Pancreas (tissue), 10 donors: ENCODE data around the gene NBL1. TPM values are rescaled to one million over a fixed set of nuclear protein-coding genes. Genes with fewer than 3 reads are reported as not detected.

Experiments used
- ATAC-seq, 4 donors: fragments of 200-7000 bp; cut with Tn5 transposase; one replicate each; pipeline versions ENCODE4 v1.8.0 to v1.9.1; 2020; ENCODE audit warnings: mild to moderate bottlenecking in 4 of 4, moderate library complexity in 4 of 4
- DNase-seq, 6 donors: peaks; one replicate each; pipeline ENCODE4 v3.0.0-alpha.2; 2020
- FAIRE-seq: peaks from 2 replicates; lab custom pipeline; 2012; peaks lifted over from hg19 to GRCh38; lab: Jason Lieb, UNC
- H3K27ac ChIP-seq, 4 donors: fragments of 200-600 bp; sonication (generic); 1 replicate in 3 of 4; 2 replicates in 1 of 4; pipeline versions ENCODE4 v1.5.0 to v1.8.0; 2020
- H3K27me3 ChIP-seq, 4 donors: fragments of 200-600 bp; one replicate each; pipeline ENCODE4 v1.8.0; 2021
- H3K36me3 ChIP-seq, 3 donors: fragments of 200-600 bp; sonication (generic) in 1 of 3; one replicate each; pipeline versions ENCODE4 v1.5.0 to v1.8.0; 2020 to 2021
- H3K4me1 ChIP-seq, 3 donors: fragments of 200-600 bp; one replicate each; pipeline ENCODE4 v1.8.0; 2021
- H3K4me3 ChIP-seq, 4 donors: fragments of 200-600 bp; sonication (generic) in 2 of 4; one replicate each; pipeline versions ENCODE4 v1.5.0 to v1.8.0; 2020 to 2021
- H3K9me3 ChIP-seq, 4 donors: fragments of 200-600 bp; one replicate each; pipeline ENCODE4 v1.8.0; 2021
- WGBS, 2 donors: extraction: QIAGEN DNeasy Blood & Tissue Kit; methylation state at CpG; one replicate each; pipeline ENCODE4 v1.1.7; 2013; 5-methylcytosine and 5-hydroxymethylcytosine counted together
- intact Hi-C, 3 donors: fragments of 100-400 bp; cut with DNase I; formaldehyde crosslinking; loops; one replicate each; pipeline versions ENCODE4 v1.11.1 to v1.14.2; 2022
- polyA plus RNA-seq, 2 donors: library from polyadenylated mRNA; stranded (reverse); fragments of 200-250 nt; gene quantifications; one replicate each; pipeline ENCODE4 v1.2.3, GENCODE V29; 2013
- total RNA-seq, 6 donors: library from RNA; stranded (reverse); fragmentation: NEBNext Ultra II Directional in 4 of 6; extraction: Animal tissue kit (Norgen Biotek cat#: 25700) in 4 of 6; gene quantifications; one replicate each; pipeline versions ENCODE4 v1.2.1 to v1.2.4, GENCODE V29; 2021 to 2023
- TF ChIP-seq, protein P1 (sequence below), 4 donors: fragments of 200-600 bp; sonication (generic) in 3 of 4; IDR thresholded peaks; one replicate each; pipeline versions ENCODE4 v1.5.0 to v1.8.0; 2021; ENCODE audit warnings: antibody characterized with exemption in 4 of 4
- donor health status: healthy with polysubstance abuse.
- donor health status: DM: no; HTN: no; CAD: no; lungs with moderate emphysema.
- donor health status: DM: no; HTN: no; CAD: no.
- donor health status: control.
- donor health status: control.
- donor health status: Bipolar disorder and iron deficiency.
- donor health status: DM: yes; HTN: yes; CAD: no.
- donor health status: DM: no; HTN: no; CAD: no.
- donor health status: DM: no; HTN: no; CAD: no.
- donor health status: DM: yes; HTN: yes; CAD: no.

NBL1 gene
- total and polyA plus RNA-seq, 8 donors, result 5.8 to 45.6 (median 22.6) TPM

- FAIRE-seq, result no peak
- intact Hi-C loops, result no loop called here
- peaks cover 0 to 18% (median 2%) of the 10 kb centered on the region in 3 donors for H3K36me3 ChIP-seq
- TF ChIP-seq, protein P1, sequence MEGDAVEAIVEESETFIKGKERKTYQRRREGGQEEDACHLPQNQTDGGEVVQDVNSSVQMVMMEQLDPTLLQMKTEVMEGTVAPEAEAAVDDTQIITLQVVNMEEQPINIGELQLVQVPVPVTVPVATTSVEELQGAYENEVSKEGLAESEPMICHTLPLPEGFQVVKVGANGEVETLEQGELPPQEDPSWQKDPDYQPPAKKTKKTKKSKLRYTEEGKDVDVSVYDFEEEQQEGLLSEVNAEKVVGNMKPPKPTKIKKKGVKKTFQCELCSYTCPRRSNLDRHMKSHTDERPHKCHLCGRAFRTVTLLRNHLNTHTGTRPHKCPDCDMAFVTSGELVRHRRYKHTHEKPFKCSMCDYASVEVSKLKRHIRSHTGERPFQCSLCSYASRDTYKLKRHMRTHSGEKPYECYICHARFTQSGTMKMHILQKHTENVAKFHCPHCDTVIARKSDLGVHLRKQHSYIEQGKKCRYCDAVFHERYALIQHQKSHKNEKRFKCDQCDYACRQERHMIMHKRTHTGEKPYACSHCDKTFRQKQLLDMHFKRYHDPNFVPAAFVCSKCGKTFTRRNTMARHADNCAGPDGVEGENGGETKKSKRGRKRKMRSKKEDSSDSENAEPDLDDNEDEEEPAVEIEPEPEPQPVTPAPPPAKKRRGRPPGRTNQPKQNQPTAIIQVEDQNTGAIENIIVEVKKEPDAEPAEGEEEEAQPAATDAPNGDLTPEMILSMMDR (IDR thresholded peaks at IDR 0.05), result no peak
- H3K4me3 ChIP-seq, result no peak overlapping the region
- H3K27me3 ChIP-seq, result no peaks in the 10 kb centered on the region
- 91 to 94% methylated on average over 4 of the region's 4 CpGs for WGBS, 2 donors
- no peak overlapping the region for H3K27ac ChIP-seq
- ATAC-seq, result no peak
- peaks cover 15 to 28% (median 22%) of the 10 kb centered on the region in 3 donors for H3K4me1 ChIP-seq
- no peak for DNase-seq
- no peaks in the 10 kb centered on the region for H3K9me3 ChIP-seq
Measured at GRCh38 chr1:19621274-19621950, 22.7 kb upstream of the NBL1 start.

GRCh38 chr1:19622204-19622603 is 21.9 kb upstream of the NBL1 start:
- peaks cover 15 to 24% (median 17%) of the 10 kb centered on the region in 3 donors for H3K4me1 ChIP-seq
- intact Hi-C loops, result no loop called here

DNA sequence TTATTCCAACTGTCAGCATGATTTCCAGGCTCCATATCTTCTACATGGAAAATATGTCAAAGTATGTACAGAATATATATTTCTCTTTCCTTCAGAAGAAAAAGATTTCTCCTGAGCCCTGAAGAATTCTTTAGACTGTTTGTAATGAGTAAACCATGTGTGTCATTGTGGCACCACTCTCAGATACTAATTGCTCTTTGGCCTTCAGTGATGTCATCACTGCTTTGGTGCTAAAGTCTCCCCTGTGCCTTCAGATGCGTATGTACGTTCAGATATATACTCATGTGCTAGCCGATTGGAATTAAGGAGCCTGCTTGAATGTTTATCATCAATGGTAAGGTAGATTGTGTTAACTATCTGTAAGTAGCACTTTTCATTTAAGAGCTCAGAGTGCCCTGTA is 20.6 kb upstream of the NBL1 start:
- H3K4me1 ChIP-seq, result peaks cover 9 to 19% (median 15%) of the 10 kb centered on the region in 3 donors
- H3K36me3 ChIP-seq, result peaks cover 0 to 26% (median 2%) of the 10 kb centered on the region in 3 donors
- DNase-seq (no peak), FAIRE-seq (no peak), ATAC-seq (no peak)
- intact Hi-C loops, result no loop called here
- H3K27me3 ChIP-seq, result no peaks in the 10 kb centered on the region
- TF ChIP-seq, protein P1 (IDR thresholded peaks at IDR 0.05), result no peak
- H3K9me3 ChIP-seq, result no peaks in the 10 kb centered on the region
- no peak overlapping the region for H3K4me3 ChIP-seq
- 82 to 83% methylated on average over 3 of the region's 3 CpGs for WGBS, 2 donors
- H3K27ac ChIP-seq, result no peak overlapping the region

More at GRCh38 chr1:19622204-19622603, 21.9 kb upstream of the NBL1 start:
- Histone ChIP-seq H3K9me3 (no peaks in the 10 kb centered on the region), H3K27me3 (no peaks in the 10 kb centered on the region), H3K36me3 (peaks cover 0 to 26% (median 2%) of the 10 kb centered on the region in 3 donors), H3K27ac (no peak overlapping the region), H3K4me3 (no peak overlapping the region)
- WGBS, 2 donors, result 76 to 88% methylated on average over 1 of the region's 1 CpG
- ATAC-seq (no peak), FAIRE-seq (no peak), DNase-seq (no peak)
- TF ChIP-seq, protein P1 (IDR thresholded peaks at IDR 0.05), result no peak

- WGBS, 2 donors, result 92 to 97% methylated on average over 8 of the region's 8 CpGs
- TF ChIP-seq, protein P1 (IDR thresholded peaks at IDR 0.05), result no peak
- Histone ChIP-seq H3K4me1 (peaks cover 0 to 4% (median 2%) of the 10 kb centered on the region in 3 donors), H3K27me3 (no peaks in the 10 kb centered on the region), H3K9me3 (no peaks in the 10 kb centered on the region), H3K36me3 (peaks cover 0 to 26% (median 2%) of the 10 kb centered on the region in 3 donors), H3K27ac (no peak overlapping the region), H3K4me3 (no peak overlapping the region)
- ATAC-seq (no peak), DNase-seq (no peak), FAIRE-seq (no peak)
- intact Hi-C loops, result no loop called here
Measured at GRCh38 chr1:19625291-19625937, 18.7 kb upstream of the NBL1 start.

DNA sequence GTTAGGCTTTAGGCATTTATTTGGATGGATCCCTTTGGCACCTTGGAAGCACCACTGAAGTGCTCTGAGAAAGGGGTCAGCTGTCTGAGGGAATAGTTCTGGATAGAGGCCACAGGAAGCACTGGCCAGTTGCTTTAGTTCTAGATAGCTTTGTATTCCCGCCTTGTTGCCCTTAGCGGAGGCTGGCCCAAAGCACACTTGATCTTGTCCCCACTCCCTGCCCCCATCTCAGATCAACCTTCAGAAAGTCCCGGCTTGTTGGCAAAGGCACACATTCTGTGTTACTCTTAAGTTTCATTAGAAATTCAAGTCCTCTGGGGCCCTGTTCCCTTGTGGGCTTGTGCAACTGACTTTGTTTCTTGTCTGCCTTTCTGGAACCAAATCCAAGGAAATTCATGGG is 15.2 kb upstream of the NBL1 start:
- Histone ChIP-seq H3K27me3 (no peaks in the 10 kb centered on the region), H3K27ac (no peak overlapping the region), H3K4me3 (no peak overlapping the region), H3K9me3 (no peaks in the 10 kb centered on the region), H3K36me3 (peaks cover 0 to 22% (median under 1%) of the 10 kb centered on the region in 3 donors), H3K4me1 (no peaks in the 10 kb centered on the region)
- DNase-seq (no peak), ATAC-seq (no peak), FAIRE-seq (no peak)
- TF ChIP-seq, protein P1 (IDR thresholded peaks at IDR 0.05), result no peak
- WGBS, 2 donors, result 86 to 90% methylated on average over 3 of the region's 3 CpGs
- intact Hi-C loops, result no loop called here
